AML-193 (cell line): ENCODE data around the gene TTLL10.

Experiments used
- DNase-seq, 2 experiments: peaks; one replicate each; lab custom pipeline; 2025; lab: John Stamatoyannopoulos, UW

Gene TTLL10

DNA sequence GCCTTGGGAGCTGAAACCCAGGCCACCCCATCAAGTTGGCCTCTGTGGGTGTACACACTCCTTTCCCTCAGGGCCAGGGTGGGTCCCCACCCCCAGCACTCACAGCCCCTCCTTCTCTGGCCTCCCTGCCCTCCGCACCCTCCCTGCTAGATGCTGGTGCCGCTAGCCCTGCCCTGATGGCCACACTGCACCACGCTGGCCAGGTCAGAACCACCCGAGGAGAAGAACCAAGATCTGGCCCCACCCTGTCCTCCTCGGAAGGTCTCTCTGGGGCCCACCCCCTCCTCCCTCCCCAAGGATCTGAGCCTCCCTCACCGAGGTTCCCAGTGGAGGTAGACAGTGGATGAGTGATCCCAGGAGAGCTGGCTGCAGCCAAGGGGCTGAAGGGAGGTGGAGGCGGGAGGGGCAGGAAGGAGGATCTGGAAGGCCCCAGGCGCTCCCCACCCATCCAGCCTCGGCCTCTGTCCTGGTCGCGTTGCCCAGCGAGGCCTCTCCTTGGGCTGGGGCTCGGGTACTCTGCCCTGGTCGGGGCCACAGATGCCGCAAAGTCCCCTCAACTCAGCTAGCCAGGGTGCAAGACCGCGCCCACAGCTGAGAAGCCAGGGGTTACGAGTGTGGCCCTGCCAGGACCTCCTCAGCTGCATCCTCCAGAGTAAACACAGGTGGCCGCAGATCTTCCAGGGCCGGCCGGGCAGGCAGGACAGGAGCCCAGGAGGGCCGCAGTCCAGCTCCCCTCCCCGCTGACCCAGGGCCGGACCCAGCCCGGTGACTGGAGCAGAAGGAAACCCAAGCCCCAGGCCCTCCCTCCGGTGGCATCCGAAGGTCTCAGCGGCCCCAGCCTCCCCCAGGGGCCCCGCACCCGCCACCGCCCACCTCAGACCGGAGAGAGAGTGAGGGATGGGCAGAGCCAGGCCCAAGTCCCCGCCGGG is 63.5 kb downstream of the TTLL10 start:
- no peak for DNase-seq

DNA sequence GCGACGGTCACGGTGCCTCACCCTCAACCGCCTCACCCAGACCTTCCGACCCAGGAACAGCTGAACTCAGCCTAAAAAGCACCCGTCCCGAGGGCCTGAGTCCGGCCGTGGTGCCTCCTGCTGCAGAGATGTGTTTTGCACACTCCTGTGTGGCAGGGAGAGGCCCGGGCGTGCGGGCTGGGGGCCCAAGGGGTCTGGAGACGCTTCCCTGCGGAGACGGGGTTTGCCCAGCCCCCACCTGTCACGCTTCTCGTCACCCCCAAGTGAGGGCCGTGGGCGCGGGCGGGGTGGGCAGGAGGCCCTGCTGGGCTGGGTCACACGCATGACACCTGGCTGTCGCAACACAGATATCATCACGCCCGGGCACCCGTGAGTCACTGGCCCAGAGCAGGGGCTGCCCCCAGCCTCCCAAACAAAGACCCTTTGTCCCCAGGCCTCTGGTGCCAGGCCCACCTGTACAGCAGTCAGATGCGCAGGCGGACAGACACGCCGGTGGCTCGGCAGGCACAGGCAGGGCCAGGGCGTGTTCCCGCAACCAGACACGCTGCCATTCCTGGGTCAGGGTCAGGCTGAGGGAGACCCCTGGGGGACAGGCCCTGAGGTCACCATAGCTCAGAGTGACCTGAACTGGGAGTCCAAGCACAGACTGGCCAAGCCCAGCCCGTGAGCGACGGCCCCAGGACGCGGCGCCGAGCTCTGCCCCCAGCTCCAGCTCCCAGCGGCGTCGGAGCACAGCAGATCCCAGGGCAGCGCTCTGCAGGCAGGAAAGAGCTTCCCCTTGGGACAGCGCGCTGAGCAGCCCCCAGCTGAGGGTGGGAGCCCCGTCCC is 64.4 kb downstream of the TTLL10 start:
- no peak for DNase-seq

GRCh38 chr1:1238702-1239178 is 65.1 kb downstream of the TTLL10 start:
- DNase-seq = no peak

GRCh38 chr1:1239227-1239613 is 65.5 kb downstream of the TTLL10 start:
- no peak for DNase-seq

DNA sequence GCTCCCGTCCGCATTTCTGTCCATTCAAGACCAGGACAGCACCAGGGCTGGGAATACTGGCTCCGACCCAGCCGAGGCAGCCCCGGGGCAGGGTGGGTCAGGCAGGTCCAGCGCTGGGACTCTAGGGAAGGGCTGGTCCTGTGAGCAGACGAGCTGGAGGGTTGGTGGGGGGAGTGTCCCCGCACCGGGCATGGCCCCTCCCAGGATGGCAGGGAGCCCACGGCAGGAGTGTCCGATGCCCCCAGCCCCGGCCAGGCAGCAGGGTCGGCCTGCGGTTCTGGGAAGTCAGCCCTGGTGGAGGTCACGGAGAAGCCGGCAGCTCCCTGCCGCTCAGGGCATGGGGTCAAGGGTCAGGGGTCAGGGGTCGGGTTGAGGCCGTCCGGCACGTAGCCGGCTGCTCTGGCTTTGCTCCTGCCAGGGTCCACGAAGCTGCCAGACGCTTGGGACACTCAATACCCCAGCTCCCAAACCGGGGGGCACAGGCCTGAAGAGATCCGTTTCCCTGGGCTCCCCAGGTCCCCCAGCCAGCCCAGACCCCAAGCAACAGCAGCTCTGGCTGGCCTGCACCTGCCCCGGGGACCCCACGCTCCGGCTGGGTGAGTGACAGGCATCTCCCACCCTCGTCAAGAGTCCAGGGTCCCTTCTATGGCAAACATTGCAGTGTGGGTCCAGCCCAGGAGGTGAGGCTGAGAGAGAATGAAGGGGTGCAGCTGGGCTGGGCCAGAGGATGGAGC is 66.1 kb downstream of the TTLL10 start:
- DNase-seq = no peak

GRCh38 chr1:1240348-1240732 is 66.7 kb downstream of the TTLL10 start:
- DNase-seq = no peak

DNA sequence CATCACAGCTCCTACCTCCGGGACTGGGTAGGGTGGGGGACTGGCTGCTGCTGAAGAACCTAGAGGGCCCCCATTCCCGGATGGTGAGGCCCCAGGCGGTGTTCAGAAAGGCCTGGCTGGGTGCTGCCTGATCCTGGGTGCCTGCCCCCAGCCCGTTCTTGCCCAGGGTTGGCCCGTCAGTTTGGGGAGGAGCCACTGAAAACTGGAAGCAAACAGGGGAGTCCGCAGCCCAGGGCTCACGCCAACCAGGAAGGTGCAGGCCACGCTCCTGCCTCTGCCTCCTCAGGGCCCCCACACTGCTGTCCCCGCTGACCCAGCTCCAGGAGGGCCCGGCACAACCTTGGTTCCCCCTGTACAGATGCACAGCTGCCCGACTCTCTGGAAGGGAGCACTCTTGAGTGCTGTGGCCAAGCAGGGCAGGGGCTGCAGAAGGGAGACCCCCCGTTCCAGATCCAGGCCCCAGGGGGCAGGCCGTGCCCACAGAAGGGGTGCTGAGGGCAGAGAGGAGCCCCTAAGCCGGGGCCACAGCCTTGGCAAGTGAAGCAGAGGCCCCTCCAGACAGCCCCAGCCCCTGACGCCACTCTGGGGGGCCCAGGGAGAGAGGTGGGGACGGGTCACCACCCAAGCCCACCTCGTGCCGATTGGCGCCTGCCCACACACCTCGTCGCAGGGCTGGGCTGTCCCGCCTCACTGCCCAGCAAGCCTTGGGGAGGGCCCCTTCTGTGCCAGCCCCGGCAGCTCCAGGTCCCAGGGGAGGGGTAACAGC is 67.3 kb downstream of the TTLL10 start:
- DNase-seq = no peak

DNA sequence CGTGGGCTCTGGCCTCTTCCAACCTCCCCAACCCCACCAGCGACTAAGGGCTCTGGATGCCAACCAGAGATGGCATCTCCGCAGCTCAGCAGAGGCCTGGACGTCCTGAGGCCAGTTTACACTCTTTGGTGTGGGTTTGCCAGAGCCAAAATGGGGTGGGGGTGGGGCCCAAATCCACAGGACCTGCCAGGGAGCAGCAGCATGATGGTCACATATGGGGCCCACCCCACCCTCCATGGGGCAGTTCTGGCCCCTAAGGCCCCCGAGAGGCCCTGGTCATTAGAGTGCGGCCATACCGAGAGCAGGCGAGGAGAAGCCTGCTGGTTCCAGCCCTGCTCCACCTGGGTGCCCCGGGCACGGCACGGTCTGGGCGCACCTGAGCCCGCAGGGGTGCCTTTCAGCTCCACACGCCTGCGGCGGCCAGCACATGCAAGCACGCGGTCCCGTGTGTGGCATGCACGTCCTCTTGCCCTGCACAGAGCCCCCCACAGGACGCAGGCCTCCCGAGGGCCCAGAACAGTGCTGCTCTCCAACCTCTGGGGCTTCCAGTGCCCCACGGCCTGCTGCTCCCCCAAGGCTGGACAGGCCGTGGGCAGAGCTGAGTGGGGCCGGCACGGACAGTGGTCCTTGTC is 68.0 kb downstream of the TTLL10 start:
- no peak for DNase-seq

GRCh38 chr1:1242461-1243265 is 69.0 kb downstream of the TTLL10 start:
- DNase-seq = no peak

- DNase-seq = no peak
Observed at GRCh38 chr1:1243266-1243660, 69.6 kb downstream of the TTLL10 start.

DNA sequence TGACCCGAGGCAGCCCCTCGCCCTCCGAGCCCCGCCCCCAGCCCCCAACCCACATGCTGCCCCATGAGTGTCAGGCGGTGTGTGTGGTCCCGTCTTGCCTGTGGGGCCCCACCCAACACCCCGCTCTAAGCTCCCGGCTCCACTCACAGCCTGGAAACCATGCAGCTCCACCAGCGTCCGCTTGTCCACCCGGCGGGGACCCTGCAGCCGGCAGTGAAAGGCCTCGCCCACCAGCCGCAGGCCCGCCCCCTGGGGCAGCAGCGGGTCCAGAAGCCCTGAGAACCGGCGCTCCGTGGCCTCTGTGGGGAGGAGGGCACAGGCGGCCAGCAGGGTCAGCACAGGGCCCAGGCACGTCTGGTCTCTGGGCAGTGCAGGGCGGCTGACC is 70.1 kb downstream of the TTLL10 start:
- no peak for DNase-seq

GRCh38 chr1:1244192-1244811 is 70.6 kb downstream of the TTLL10 start:
- no peak for DNase-seq

GRCh38 chr1:1245178-1245816 is 71.6 kb downstream of the TTLL10 start:
- DNase-seq = no peak

GRCh38 chr1:1245817-1246576 is 72.3 kb downstream of the TTLL10 start:
- DNase-seq = no peak

GRCh38 chr1:1246577-1247340 is 73.1 kb downstream of the TTLL10 start, which contains the start of gene C1QTNF12:
TSS of gene C1QTNF12 (minus strand) at chr1:1246722. CDS start at chr1:1246690, 32 bp downstream.
- no peak for DNase-seq

DNA sequence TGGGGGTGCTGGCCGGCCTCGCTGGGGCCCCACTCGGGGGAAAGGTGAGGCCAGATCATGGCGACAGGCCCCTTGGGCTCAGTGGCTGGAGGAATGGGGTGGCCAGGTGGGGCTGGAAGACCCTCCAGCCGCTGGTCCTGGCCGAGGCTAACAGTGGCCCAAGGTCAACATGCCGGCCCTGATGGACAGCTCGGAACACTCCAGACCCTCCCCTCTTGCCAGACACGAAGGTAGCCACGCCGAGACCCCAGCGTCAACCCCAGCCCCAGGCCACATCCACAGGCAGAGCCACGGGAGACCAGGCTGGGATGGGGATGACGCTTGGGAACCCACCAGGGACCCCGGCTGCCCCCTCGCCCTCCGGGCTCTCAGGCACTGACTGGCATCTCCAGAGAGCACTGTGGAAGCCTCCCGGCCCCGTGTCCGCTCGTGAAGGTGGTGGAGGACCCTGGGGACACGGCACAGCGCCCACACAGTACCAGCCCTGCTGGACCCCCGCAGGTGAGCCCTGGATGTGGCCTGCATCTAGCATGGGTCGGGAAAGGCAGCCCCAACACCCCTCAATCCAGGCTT is 73.7 kb downstream of the TTLL10 start:
- no peak for DNase-seq
